OCI-LY1 (cell line): ENCODE data around the gene COL9A3.

Source experiments
- EZH2 ChIP-seq: fragments of 200-600 bp; sonication (generic), shearing (Covaris generic); IDR thresholded peaks from 2 replicates; pipeline ENCODE4 v1.8.0; 2017; ENCODE audit warnings: borderline replicate concordance, mixed run types, mild to moderate bottlenecking, antibody characterized with exemption, low read length, moderate library complexity, mixed read lengths
- TF ChIP-seq, protein P1 (sequence below): fragments of 200-600 bp; sonication (generic), shearing (Covaris generic); IDR thresholded peaks from 2 replicates; pipeline ENCODE4 v1.5.1; 2017; ENCODE audit warnings: mild to moderate bottlenecking, antibody characterized with exemption, low read length, moderate library complexity, mixed read lengths

GRCh38 chr20:62780696-62781095, 36.2 kb upstream of the COL9A3 start:
- TF ChIP-seq, protein P1, sequence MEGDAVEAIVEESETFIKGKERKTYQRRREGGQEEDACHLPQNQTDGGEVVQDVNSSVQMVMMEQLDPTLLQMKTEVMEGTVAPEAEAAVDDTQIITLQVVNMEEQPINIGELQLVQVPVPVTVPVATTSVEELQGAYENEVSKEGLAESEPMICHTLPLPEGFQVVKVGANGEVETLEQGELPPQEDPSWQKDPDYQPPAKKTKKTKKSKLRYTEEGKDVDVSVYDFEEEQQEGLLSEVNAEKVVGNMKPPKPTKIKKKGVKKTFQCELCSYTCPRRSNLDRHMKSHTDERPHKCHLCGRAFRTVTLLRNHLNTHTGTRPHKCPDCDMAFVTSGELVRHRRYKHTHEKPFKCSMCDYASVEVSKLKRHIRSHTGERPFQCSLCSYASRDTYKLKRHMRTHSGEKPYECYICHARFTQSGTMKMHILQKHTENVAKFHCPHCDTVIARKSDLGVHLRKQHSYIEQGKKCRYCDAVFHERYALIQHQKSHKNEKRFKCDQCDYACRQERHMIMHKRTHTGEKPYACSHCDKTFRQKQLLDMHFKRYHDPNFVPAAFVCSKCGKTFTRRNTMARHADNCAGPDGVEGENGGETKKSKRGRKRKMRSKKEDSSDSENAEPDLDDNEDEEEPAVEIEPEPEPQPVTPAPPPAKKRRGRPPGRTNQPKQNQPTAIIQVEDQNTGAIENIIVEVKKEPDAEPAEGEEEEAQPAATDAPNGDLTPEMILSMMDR: no peak
- TF ChIP-seq EZH2: no peak
